Endothelial cell of umbilical vein (primary cell): ENCODE data around the gene RILPL1.
"Not testable (repeated sequence)": the region's sequence is repeated elsewhere in the genome, so short reads cannot be mapped to it uniquely, and the experiment has no call there.

Experiments
- EZH2 ChIP-seq: IDR thresholded peaks from 2 replicates; pipeline ENCODE4 v1.6.1; 2012; ENCODE audit warnings: borderline replicate concordance, low read depth, mild to moderate bottlenecking, moderate library complexity, low read length, inconsistent platforms; ENCODE audit not compliant: severe bottlenecking
- MYC ChIP-seq: IDR thresholded peaks from one replicate; pipeline ENCODE4 v1.6.1; 2011; ENCODE audit warnings: mild to moderate bottlenecking, low read depth, low read length
- POLR2A ChIP-seq: IDR thresholded peaks from 2 replicates; pipeline ENCODE4 v1.6.1; 2012; ENCODE audit warnings: low read depth, mild to moderate bottlenecking, control low read depth, low read length
- TF ChIP-seq, protein P1 (sequence below), 2 donors: IDR thresholded peaks; 1 replicate in 1 of 2; 2 replicates in 1 of 2; pipeline ENCODE4 v1.5.1; 2011; ENCODE audit warnings: low read length in 2 of 2, mild to moderate bottlenecking in 2 of 2, moderate library complexity in 2 of 2, control low read depth in 1 of 2, inconsistent platforms in 1 of 2, low read depth in 1 of 2; ENCODE audit not compliant: insufficient read depth in 1 of 2; ENCODE audit errors: extremely low read depth in 1 of 2

GRCh38 chr12:123558487-123558886, 25.0 kb upstream of the RILPL1 start:
- TF ChIP-seq, protein P1, sequence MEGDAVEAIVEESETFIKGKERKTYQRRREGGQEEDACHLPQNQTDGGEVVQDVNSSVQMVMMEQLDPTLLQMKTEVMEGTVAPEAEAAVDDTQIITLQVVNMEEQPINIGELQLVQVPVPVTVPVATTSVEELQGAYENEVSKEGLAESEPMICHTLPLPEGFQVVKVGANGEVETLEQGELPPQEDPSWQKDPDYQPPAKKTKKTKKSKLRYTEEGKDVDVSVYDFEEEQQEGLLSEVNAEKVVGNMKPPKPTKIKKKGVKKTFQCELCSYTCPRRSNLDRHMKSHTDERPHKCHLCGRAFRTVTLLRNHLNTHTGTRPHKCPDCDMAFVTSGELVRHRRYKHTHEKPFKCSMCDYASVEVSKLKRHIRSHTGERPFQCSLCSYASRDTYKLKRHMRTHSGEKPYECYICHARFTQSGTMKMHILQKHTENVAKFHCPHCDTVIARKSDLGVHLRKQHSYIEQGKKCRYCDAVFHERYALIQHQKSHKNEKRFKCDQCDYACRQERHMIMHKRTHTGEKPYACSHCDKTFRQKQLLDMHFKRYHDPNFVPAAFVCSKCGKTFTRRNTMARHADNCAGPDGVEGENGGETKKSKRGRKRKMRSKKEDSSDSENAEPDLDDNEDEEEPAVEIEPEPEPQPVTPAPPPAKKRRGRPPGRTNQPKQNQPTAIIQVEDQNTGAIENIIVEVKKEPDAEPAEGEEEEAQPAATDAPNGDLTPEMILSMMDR (IDR thresholded peaks at IDR 0.05; ENCODE audit: extremely low read depth in 1 of 2, insufficient read depth in 1 of 2, low read depth in 1 of 2, low read length in 2 of 2) = not testable (repeated sequence)
- TF ChIP-seq MYC, POLR2A, EZH2: not testable (repeated sequence)
